Testis (tissue), 2 donors: ENCODE results near the gene NPM1.

Source experiments
- CTCF ChIP-seq, 3 experiments: fragments of 450-650 bp in 2 of 3; fragments of 200-600 bp in 1 of 3; sonication (generic) in 1 of 3; IDR thresholded peaks; one replicate each; pipeline ENCODE4 v1.5.1; 2016 to 2019; ENCODE audit warnings: antibody characterized with exemption in 3 of 3, mild to moderate bottlenecking in 2 of 3, moderate library complexity in 1 of 3
- POLR2A ChIP-seq: fragments of 450-650 bp; IDR thresholded peaks from one replicate; pipeline ENCODE4 v1.6.1; 2017; ENCODE audit warnings: antibody characterized with exemption, mild to moderate bottlenecking, moderate library complexity

GRCh38 chr5:171386006-171386671, 1.5 kb upstream of the NPM1 start:
- no peak for TF ChIP-seq CTCF (IDR thresholded peaks at IDR 0.05)
- TF ChIP-seq POLR2A = no peak
